ENCODE data around the gene SS18L1.

The SS18L1 gene

DNA sequence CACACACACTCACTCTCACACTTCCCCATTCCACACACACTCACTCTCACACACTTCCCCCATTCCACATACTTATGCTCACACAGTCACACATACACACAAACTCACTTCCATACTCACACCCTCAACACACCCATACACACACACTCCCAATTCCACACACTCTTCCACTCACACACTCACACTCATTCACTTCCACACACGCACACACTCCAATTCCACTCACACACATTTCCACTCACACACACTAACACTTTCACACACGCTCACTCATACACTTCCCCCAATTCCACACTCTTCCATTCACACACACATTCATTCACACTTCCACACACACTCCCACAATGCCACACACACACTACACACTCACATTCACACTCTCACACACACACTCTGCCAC lies 86.7 kb downstream of the SS18L1 start:
- FAIRE-seq: no peak

- FAIRE-seq: no peak
These were observed 87.1 kb downstream of the SS18L1 start for GRCh38 chr20:62230696-62231095.

DNA sequence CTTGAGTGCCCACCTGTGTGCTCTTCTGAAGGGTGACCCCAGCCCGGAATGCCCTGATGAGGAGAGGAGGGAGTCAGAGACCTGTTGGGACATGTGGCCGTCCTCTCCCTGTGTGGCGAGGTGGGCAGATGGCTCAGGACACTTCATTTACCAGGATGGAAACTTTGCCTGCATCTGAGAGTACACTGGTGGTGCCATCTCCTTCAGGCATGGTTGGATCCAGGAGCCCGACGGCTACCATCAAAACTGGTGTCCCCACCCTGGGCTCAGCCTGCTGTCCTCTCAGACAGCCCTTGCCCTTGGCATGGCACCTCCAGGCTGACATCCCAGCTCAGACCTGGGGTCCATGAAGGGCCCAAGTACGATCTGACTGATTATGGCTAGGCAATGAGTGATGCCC lies 87.7 kb downstream of the SS18L1 start:
- no peak for FAIRE-seq
